ENCODE data around the gene PNCK.

GRCh38 chrX:153638436-153639176, 35.0 kb downstream of the PNCK start:
- no peak for TF ChIP-seq SUZ12 (IDR thresholded peaks at IDR 0.05; ENCODE audit: extremely low read depth, insufficient read depth, insufficient read length)
- no peak for TF ChIP-seq YY1 (IDR thresholded peaks at IDR 0.05; ENCODE audit: insufficient read depth, insufficient read length)

Data from NT2/D1 (cell line).